SK-N-SH (cell line): ENCODE measurements around the gene SLC39A9. TPM values are rescaled to one million over a fixed set of nuclear protein-coding genes. Genes with fewer than 3 reads are reported as not detected.

ENCODE experiments used
- CTCF ChIA-PET: fragments of 300-600, 350-600 bp; formaldehyde crosslinking; extraction: SDS; loops from one replicate; lab custom pipeline; 2021; lab: Yijun Ruan, JAX
- POLR2A ChIA-PET: fragments of 350-600 bp; sonication (Branson Sonifier 250); formaldehyde crosslinking; extraction: SDS; loops from one replicate; lab custom pipeline; 2020; ENCODE audit warnings: antibody characterized with exemption, inconsistent platforms; lab: Yijun Ruan, JAX
- DNase-seq: peaks from one replicate; pipeline ENCODE4 v3.0.0; 2012
- H2AFZ ChIP-seq: fragments of 200-600 bp; sonication (generic); 2 replicates; pipeline ENCODE4 v1.8.1; 2016; ENCODE audit warnings: antibody characterized with exemption, mild to moderate bottlenecking, low read depth
- H3F3A ChIP-seq: fragments of 200-600 bp; sonication (generic); replicated peaks from 2 replicates; pipeline ENCODE3; 2016; ENCODE audit warnings: antibody characterized with exemption, mild to moderate bottlenecking; ENCODE audit not compliant: insufficient read depth
- H3K27ac ChIP-seq, 2 experiments: fragments of 200-500 bp in 1 of 2; fragments of 200-600 bp in 1 of 2; sonication (Bioruptor generic) in 1 of 2; sonication (generic), shearing (Covaris generic) in 1 of 2; 2 replicates each; pipeline versions ENCODE4 v1.5.1 to v1.6.1; 2014 to 2016; ENCODE audit warnings: low read depth in 2 of 2, inconsistent platforms in 1 of 2, low read length in 1 of 2, mild to moderate bottlenecking in 1 of 2, mixed read lengths in 1 of 2
- H3K27me3 ChIP-seq: fragments of 200-600 bp; sonication (generic), shearing (Covaris generic); 2 replicates; pipeline ENCODE4 v1.6.1; 2016; ENCODE audit warnings: mixed run types; ENCODE audit not compliant: insufficient read depth
- H3K36me3 ChIP-seq, 2 experiments: fragments of 200-500 bp in 1 of 2; fragments of 200-600 bp in 1 of 2; sonication (Bioruptor generic) in 1 of 2; sonication (generic) in 1 of 2; replicated peaks in 1 of 2; 2 replicates each; pipeline versions ENCODE3 to v1.5.1; 2014 to 2016; ENCODE audit warnings: low read length in 1 of 2, mild to moderate bottlenecking in 1 of 2; ENCODE audit not compliant: insufficient read depth in 2 of 2, control insufficient read depth in 1 of 2
- H3K4me1 ChIP-seq, 2 experiments: fragments of 200-500 bp in 1 of 2; fragments of 200-600 bp in 1 of 2; sonication (Bioruptor generic) in 1 of 2; sonication (generic), shearing (Covaris generic) in 1 of 2; 2 replicates each; pipeline versions ENCODE4 v1.5.1 to v1.6.1; 2014 to 2016; ENCODE audit warnings: low read depth in 1 of 2, low read length in 1 of 2, mixed run types in 1 of 2; ENCODE audit not compliant: insufficient read depth in 2 of 2, control insufficient read depth in 1 of 2
- H3K4me2 ChIP-seq: fragments of 200-600 bp; sonication (generic), shearing (Covaris generic); 2 replicates; pipeline ENCODE4 v1.6.1; 2017; ENCODE audit warnings: mixed run types
- H3K4me3 ChIP-seq, 2 experiments: fragments of 200-500 bp in 1 of 2; fragments of 200-600 bp in 1 of 2; sonication (Bioruptor generic) in 1 of 2; sonication (generic), shearing (Covaris generic) in 1 of 2; 2 replicates each; pipeline versions ENCODE4 v1.5.1 to v1.8.1; 2014 to 2016; ENCODE audit warnings: low read depth in 2 of 2, inconsistent platforms in 1 of 2, low read length in 1 of 2, mild to moderate bottlenecking in 1 of 2, mixed read lengths in 1 of 2, moderate library complexity in 1 of 2
- H3K79me2 ChIP-seq: fragments of 200-600 bp; sonication (generic); 2 replicates; pipeline ENCODE4 v1.8.1; 2017; ENCODE audit warnings: mild to moderate bottlenecking; ENCODE audit not compliant: insufficient read depth
- H3K9ac ChIP-seq: fragments of 200-600 bp; sonication (generic); 2 replicates; pipeline ENCODE4 v1.6.1; 2017; ENCODE audit warnings: mixed run types
- H3K9me2 ChIP-seq: fragments of 200-600 bp; sonication (generic); 2 replicates; pipeline ENCODE4 v1.6.1; 2017; ENCODE audit warnings: mixed run types
- H3K9me3 ChIP-seq: fragments of 200-600 bp; sonication (generic); 2 replicates; pipeline ENCODE4 v1.6.1; 2017; ENCODE audit warnings: mixed run types, mild to moderate bottlenecking, moderate library complexity
- H4K20me1 ChIP-seq: fragments of 200-600 bp; sonication (generic); 2 replicates; pipeline ENCODE4 v1.6.1; 2017; ENCODE audit warnings: mild to moderate bottlenecking, mixed run types; ENCODE audit not compliant: insufficient read depth
- CHD2 ChIP-seq: fragments of 150-350 bp; IDR thresholded peaks from 2 replicates; pipeline ENCODE4 v1.6.1; 2018; ENCODE audit warnings: low read length; ENCODE audit not compliant: partially characterized antibody
- ELF1 ChIP-seq: IDR thresholded peaks from 2 replicates; pipeline ENCODE4 v1.4.0; 2012
- EP300 ChIP-seq, 2 experiments: IDR thresholded peaks; 2 replicates each; pipeline versions ENCODE4 v1.4.0 to v1.6.1; 2012; ENCODE audit warnings: borderline replicate concordance in 1 of 2, low read depth in 1 of 2, low read length in 1 of 2
- FOXM1 ChIP-seq: IDR thresholded peaks from 2 replicates; pipeline ENCODE4 v1.4.0; 2012; ENCODE audit warnings: low read depth, mild to moderate bottlenecking
- GATA2 ChIP-seq: sonication (generic); formaldehyde crosslinking; IDR thresholded peaks from 2 replicates; pipeline ENCODE4 v1.5.0; 2020; ENCODE audit warnings: mild to moderate bottlenecking, missing genetic modification reagents
- JUND ChIP-seq: IDR thresholded peaks from 2 replicates; pipeline ENCODE4 v1.4.0; 2012
- MXI1 ChIP-seq: IDR thresholded peaks from 2 replicates; pipeline ENCODE4 v1.6.1; 2012; ENCODE audit warnings: mild to moderate bottlenecking, low read depth, low read length, improper control_type of control experiment
- NFIC ChIP-seq: IDR thresholded peaks from 2 replicates; pipeline ENCODE4 v1.4.0; 2012; ENCODE audit warnings: borderline replicate concordance
- RAD21 ChIP-seq: IDR thresholded peaks from 2 replicates; pipeline ENCODE4 v1.6.1; 2012; ENCODE audit warnings: mild to moderate bottlenecking, low read length
- RCOR1 ChIP-seq: fragments of 150-350 bp; IDR thresholded peaks from 2 replicates; pipeline ENCODE4 v1.6.1; 2017; ENCODE audit warnings: antibody characterized with exemption, low read length
- RFX5 ChIP-seq: IDR thresholded peaks from 2 replicates; pipeline ENCODE4 v1.6.1; 2012; ENCODE audit warnings: mild to moderate bottlenecking, improper control_type of control experiment, low read length
- SMC3 ChIP-seq: IDR thresholded peaks from 2 replicates; pipeline ENCODE4 v1.6.1; 2012; ENCODE audit warnings: low read depth, low read length, improper control_type of control experiment
- YY1 ChIP-seq: IDR thresholded peaks from 2 replicates; pipeline ENCODE4 v1.4.0; 2012; ENCODE audit warnings: low read depth, mild to moderate bottlenecking
- WGBS: methylation state at CpG from one replicate; pipeline ENCODE4 v1.1.6; 2017; ENCODE audit warnings: low lambda C conversion rate; 5-methylcytosine and 5-hydroxymethylcytosine counted together
- polyA plus RNA-seq, 3 experiments: library from polyadenylated mRNA; depleted of rRNA; stranded (reverse); fragments of >200 nt; gene quantifications; 2 replicates each; pipeline ENCODE4 v1.2.3, GENCODE V29; 2012
- TF ChIP-seq, protein P1 (sequence below): IDR thresholded peaks from 2 replicates; pipeline ENCODE4 v1.4.0; 2012; ENCODE audit warnings: low read depth
- TF ChIP-seq, protein P2 (sequence below): IDR thresholded peaks from 2 replicates; pipeline ENCODE4 v1.4.0; 2012; ENCODE audit warnings: low read depth, borderline replicate concordance
- TF ChIP-seq, protein P3 (sequence below): fragments of 200-600 bp; sonication (generic); IDR thresholded peaks from 2 replicates; pipeline ENCODE4 v1.6.1; 2017; ENCODE audit warnings: antibody characterized with exemption, mild to moderate bottlenecking, moderate library complexity

SLC39A9 gene
- polyA plus RNA-seq, 1 of the 3 experiments (the other 2 are of a cell fraction): 39.8 TPM

DNA sequence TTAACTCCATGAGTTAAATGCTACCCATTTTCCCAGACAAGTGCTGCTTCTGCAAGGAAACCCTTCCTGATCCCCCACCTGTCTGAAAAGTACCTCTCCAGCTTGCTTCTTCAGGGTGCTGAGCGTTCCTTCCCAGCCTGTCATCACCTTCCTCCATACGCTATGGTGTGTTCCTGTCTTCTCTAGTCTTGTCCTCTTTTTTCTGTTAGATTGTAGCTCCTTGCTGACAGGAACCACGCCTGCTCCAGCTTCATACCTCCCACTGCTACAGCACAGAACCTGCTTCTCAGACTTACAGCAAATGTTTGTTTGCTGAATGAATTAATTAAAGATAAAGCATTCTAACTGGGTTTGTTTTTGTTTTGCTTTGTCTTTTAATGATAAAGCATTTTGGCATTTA, 39.5 kb upstream of the SLC39A9 start:
- Histone ChIP-seq H3K4me1 (peaks cover 4 to 10% of the 10 kb centered on the region in 2 experiments; a peak in 2 of 4 replicates), H2AFZ (no peak overlapping the region), H3K4me2 (no peak overlapping the region), H3K27ac (no peak overlapping the region), H4K20me1 (no peaks in the 10 kb centered on the region), H3K9ac (no peak overlapping the region), H3F3A (no peaks in the 10 kb centered on the region), H3K27me3 (no peaks in the 10 kb centered on the region), H3K79me2 (no peaks in the 10 kb centered on the region), H3K9me3 (no peaks in the 10 kb centered on the region), H3K4me3 (no peak overlapping the region), H3K36me3 (peaks cover 0 to 3% of the 10 kb centered on the region in 2 experiments), H3K9me2 (no peaks in the 10 kb centered on the region)
- no peak for TF ChIP-seq RFX5
- TF ChIP-seq YY1: no peak
- TF ChIP-seq, protein P1, sequence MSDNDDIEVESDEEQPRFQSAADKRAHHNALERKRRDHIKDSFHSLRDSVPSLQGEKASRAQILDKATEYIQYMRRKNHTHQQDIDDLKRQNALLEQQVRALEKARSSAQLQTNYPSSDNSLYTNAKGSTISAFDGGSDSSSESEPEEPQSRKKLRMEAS: no peak
- TF ChIP-seq JUND: no peak
- TF ChIP-seq CHD2: no peak
- ChIA-PET CTCF (interaction anchor here (1.3 kb wide), 1 partner anchor 98 kb away, joined by 5 read pairs; no protein-coding TSS in a partner anchor), POLR2A (no interaction called here)
- no peak for DNase-seq
- WGBS: 93% methylated on average over 3 of the region's 3 CpGs

DNA sequence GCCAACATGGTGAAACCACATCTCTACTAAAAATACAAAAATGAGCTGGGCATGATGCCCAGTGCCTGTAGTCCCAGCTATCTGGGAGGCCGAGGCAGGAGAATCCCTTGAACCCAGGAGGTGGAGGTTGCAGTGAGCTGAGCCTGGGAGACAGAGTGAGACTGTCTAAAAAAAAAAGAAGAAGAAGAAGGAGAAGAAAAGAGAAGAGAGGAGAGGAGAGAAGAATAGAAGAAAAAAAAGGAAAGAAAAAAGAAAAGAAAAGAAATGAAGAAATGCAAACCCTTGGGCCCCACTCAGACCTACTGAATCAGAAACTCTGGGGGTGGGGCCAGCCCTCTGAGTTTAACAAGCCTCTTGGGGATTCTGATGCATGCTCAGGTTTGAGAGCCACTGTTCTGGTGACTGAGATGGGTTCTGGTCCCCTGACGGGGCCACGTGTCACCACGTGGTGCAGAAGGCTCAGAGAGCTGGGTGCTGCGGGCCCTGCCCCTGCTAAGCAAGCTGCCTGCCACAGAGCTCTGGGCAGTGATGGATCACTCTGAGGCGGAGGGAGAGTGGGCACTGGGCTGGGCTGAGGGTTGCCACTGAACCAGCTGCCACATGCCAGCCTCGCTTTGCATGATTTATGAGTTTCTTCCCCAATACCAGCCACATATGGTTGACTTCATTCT, 37.9 kb upstream of the SLC39A9 start:
- CTCF ChIA-PET: interaction anchor here (0.7 to 3.3 kb wide), 5 partner anchors 67 to 231 kb away, joined by 3 to 32 read pairs (median 3); no protein-coding TSS in a partner anchor

DNA sequence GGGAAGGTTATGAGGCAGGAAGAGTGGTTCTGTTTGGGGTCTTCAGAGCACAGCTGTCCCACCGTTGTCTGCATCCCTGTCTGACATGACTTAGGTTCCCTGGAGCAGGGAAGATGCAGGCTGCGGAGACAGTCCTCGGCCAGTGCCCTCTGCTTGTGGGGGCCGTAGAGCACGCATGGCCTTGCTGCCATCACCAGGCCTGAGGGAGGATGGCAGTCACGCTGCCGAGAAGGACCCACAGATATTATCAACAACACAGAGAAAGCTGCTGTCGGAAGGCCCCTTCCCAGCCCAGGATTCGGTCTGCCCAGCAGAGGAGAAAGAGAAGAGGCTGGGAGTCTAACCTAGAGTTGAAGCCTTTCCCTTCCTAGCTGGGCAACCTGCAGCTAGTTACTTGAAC, 35.4 kb upstream of the SLC39A9 start:
- H3K36me3 ChIP-seq: peaks cover 0 to 3% of the 10 kb centered on the region in 2 experiments
- CTCF ChIA-PET: interaction anchor here (0.6 to 9.0 kb wide), 30 partner anchors 8 to 234 kb away, joined by 3 to 92 read pairs (median 6); partner anchors contain the start of gene GALNT16
- peaks cover 0 to 7% of the 10 kb centered on the region in 2 experiments; a peak in 1 of 4 replicates for H3K4me1 ChIP-seq
- peak; percentile 78 for DNase-seq
- no peaks in the 10 kb centered on the region for H3K27me3 ChIP-seq
- H2AFZ ChIP-seq: no peak overlapping the region
- H4K20me1 ChIP-seq: no peaks in the 10 kb centered on the region
- POLR2A ChIA-PET: no interaction called here
- no peaks in the 10 kb centered on the region for H3K9me3 ChIP-seq
- no peaks in the 10 kb centered on the region for H3K9me2 ChIP-seq
- H3K4me2 ChIP-seq: no peak overlapping the region
- H3K4me3 ChIP-seq: no peak overlapping the region
- H3K9ac ChIP-seq: no peak overlapping the region
- no peak overlapping the region for H3K27ac ChIP-seq
- H3K79me2 ChIP-seq: no peaks in the 10 kb centered on the region
- no peaks in the 10 kb centered on the region for H3F3A ChIP-seq
- WGBS: 39% methylated on average over 3 of the region's 9 CpGs
- TF ChIP-seq, protein P2, sequence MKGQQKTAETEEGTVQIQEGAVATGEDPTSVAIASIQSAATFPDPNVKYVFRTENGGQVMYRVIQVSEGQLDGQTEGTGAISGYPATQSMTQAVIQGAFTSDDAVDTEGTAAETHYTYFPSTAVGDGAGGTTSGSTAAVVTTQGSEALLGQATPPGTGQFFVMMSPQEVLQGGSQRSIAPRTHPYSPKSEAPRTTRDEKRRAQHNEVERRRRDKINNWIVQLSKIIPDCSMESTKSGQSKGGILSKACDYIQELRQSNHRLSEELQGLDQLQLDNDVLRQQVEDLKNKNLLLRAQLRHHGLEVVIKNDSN: no peak
- TF ChIP-seq, protein P3, sequence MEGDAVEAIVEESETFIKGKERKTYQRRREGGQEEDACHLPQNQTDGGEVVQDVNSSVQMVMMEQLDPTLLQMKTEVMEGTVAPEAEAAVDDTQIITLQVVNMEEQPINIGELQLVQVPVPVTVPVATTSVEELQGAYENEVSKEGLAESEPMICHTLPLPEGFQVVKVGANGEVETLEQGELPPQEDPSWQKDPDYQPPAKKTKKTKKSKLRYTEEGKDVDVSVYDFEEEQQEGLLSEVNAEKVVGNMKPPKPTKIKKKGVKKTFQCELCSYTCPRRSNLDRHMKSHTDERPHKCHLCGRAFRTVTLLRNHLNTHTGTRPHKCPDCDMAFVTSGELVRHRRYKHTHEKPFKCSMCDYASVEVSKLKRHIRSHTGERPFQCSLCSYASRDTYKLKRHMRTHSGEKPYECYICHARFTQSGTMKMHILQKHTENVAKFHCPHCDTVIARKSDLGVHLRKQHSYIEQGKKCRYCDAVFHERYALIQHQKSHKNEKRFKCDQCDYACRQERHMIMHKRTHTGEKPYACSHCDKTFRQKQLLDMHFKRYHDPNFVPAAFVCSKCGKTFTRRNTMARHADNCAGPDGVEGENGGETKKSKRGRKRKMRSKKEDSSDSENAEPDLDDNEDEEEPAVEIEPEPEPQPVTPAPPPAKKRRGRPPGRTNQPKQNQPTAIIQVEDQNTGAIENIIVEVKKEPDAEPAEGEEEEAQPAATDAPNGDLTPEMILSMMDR: peak; percentile 54
- TF ChIP-seq GATA2 (CRISPR knock-in tag) (peak; percentile 67), RAD21 (peak; percentile 84), MXI1 (no peak), RFX5 (no peak), SMC3 (peak; percentile 75)

More for the DNA sequence above, 37.9 kb upstream of the SLC39A9 start:
- Histone ChIP-seq H2AFZ (no peak overlapping the region), H3K4me3 (no peak overlapping the region), H4K20me1 (no peaks in the 10 kb centered on the region), H3K4me2 (no peak overlapping the region), H3K27ac (no peak overlapping the region), H3F3A (no peaks in the 10 kb centered on the region), H3K4me1 (peaks cover under 1 to 7% of the 10 kb centered on the region in 2 experiments; a peak in 2 of 4 replicates), H3K79me2 (no peaks in the 10 kb centered on the region), H3K9ac (no peak overlapping the region), H3K27me3 (no peaks in the 10 kb centered on the region), H3K36me3 (peaks cover 0 to 3% of the 10 kb centered on the region in 2 experiments), H3K9me3 (no peaks in the 10 kb centered on the region), H3K9me2 (no peaks in the 10 kb centered on the region)
- 85% methylated on average over 4 of the region's 7 CpGs for WGBS
- no peak for DNase-seq
- POLR2A ChIA-PET: no interaction called here
- TF ChIP-seq RFX5 (no peak), JUND (no peak), MXI1 (no peak), RCOR1 (no peak), FOXM1 (no peak), EP300 (IDR thresholded peaks at IDR 0.05; ENCODE audit: borderline replicate concordance in 1 of 2, low read depth in 1 of 2, low read length in 1 of 2) (no peak), RAD21 (no peak), NFIC (no peak), ELF1 (no peak)
